Endothelial cell of umbilical vein (primary cell): ENCODE data around the gene RBM46. TPM values are rescaled to one million over a fixed set of nuclear protein-coding genes. Genes with fewer than 3 reads are reported as not detected.

ENCODE experiments used
- BruUV-seq: library from RNA; stranded (reverse); fragments of 400-500 nt; replicated peaks from 2 replicates; lab custom pipeline; 2021; lab: Mats Ljungman, UMichigan
- CTCF ChIA-PET: fragments of 300-600, 350-600 bp; sonication (Branson Sonifier 250); formaldehyde crosslinking; loops from one replicate; lab custom pipeline; 2021; ENCODE audit warnings: antibody characterized with exemption, inconsistent platforms; lab: Charles Lee
- POLR2A ChIA-PET: fragments of 300-600, 350-600 bp; sonication (Branson Sonifier 250); formaldehyde crosslinking; loops from one replicate; lab custom pipeline; 2021; ENCODE audit warnings: antibody characterized with exemption, inconsistent platforms; lab: Charles Lee
- DNase-seq: peaks from one replicate; pipeline ENCODE4 v3.0.0-alpha.2; 2011; ENCODE audit warnings: low read depth, low spot score
- FAIRE-seq: peaks from 2 replicates; lab custom pipeline; 2011; peaks lifted over from hg19 to GRCh38; lab: Jason Lieb, UNC
- H2AFZ ChIP-seq: 2 replicates; pipeline ENCODE4 v1.6.0; 2012; ENCODE audit warnings: low read depth, low read length, control low read depth, inconsistent platforms
- H3K27ac ChIP-seq: 2 replicates; pipeline ENCODE4 v1.5.1; 2011; ENCODE audit warnings: low read depth, mild to moderate bottlenecking, control low read depth, low read length, moderate library complexity; ENCODE audit not compliant: insufficient read depth
- H3K27me3 ChIP-seq, 2 experiments: 2 replicates each; pipeline versions ENCODE4 v1.6.0 to v1.6.1; 2011; ENCODE audit warnings: low read length in 2 of 2, mixed read lengths in 1 of 2; ENCODE audit not compliant: control insufficient read depth in 2 of 2, insufficient read depth in 2 of 2
- H3K36me3 ChIP-seq, 2 experiments: 2 replicates in 1 of 2; 3 replicates in 1 of 2; pipeline ENCODE4 v1.5.1; 2011; ENCODE audit warnings: low read length in 2 of 2, mild to moderate bottlenecking in 1 of 2, moderate library complexity in 1 of 2; ENCODE audit not compliant: control insufficient read depth in 2 of 2, insufficient read depth in 2 of 2; ENCODE audit errors: extremely low read depth in 1 of 2
- H3K4me1 ChIP-seq: 3 replicates; pipeline ENCODE4 v1.5.1; 2011; ENCODE audit warnings: mild to moderate bottlenecking, low read length; ENCODE audit not compliant: control insufficient read depth, insufficient read depth; ENCODE audit errors: extremely low read depth
- H3K4me2 ChIP-seq: 2 replicates; pipeline ENCODE4 v1.6.1; 2011; ENCODE audit warnings: low read length, control low read depth, mixed read lengths; ENCODE audit not compliant: insufficient read depth
- H3K4me3 ChIP-seq, 3 experiments: fragments of 200-600 bp in 1 of 3; sonication (generic), shearing (Covaris generic) in 1 of 3; replicated peaks in 1 of 3; 2 replicates each; pipeline ENCODE4 v1.5.1; 2011 to 2016; ENCODE audit warnings: control low read depth in 3 of 3, low read length in 3 of 3, mild to moderate bottlenecking in 2 of 3, inconsistent platforms in 1 of 3, low read depth in 1 of 3, moderate library complexity in 1 of 3; ENCODE audit not compliant: insufficient read depth in 1 of 3
- H3K79me2 ChIP-seq: 2 replicates; pipeline ENCODE4 v1.6.0; 2012; ENCODE audit warnings: low read length, inconsistent platforms; ENCODE audit not compliant: control insufficient read depth, insufficient read depth
- H3K9ac ChIP-seq: replicated peaks from 2 replicates; pipeline ENCODE3; 2011; ENCODE audit warnings: low read length, control low read depth; ENCODE audit not compliant: insufficient read depth; ENCODE audit errors: extremely low read depth
- H3K9me1 ChIP-seq: replicated peaks from 3 replicates; pipeline ENCODE4 v1.6.0; 2011; ENCODE audit warnings: mild to moderate bottlenecking, low read length; ENCODE audit not compliant: control insufficient read depth, insufficient read depth; ENCODE audit errors: extremely low read depth
- H3K9me3 ChIP-seq: replicated peaks from 2 replicates; pipeline ENCODE4 v1.5.1; 2012; ENCODE audit warnings: low read length, inconsistent platforms; ENCODE audit not compliant: control insufficient read depth, insufficient read depth
- H4K20me1 ChIP-seq: replicated peaks from 2 replicates; pipeline ENCODE3; 2011; ENCODE audit warnings: mild to moderate bottlenecking, low read length; ENCODE audit not compliant: control insufficient read depth, insufficient read depth; ENCODE audit errors: extremely low read depth
- CTCF ChIP-seq, 2 donors: IDR thresholded peaks; 1 replicate in 1 of 2; 2 replicates in 1 of 2; pipeline ENCODE4 v1.5.1; 2011; ENCODE audit warnings: low read length in 2 of 2, mild to moderate bottlenecking in 2 of 2, moderate library complexity in 2 of 2, control low read depth in 1 of 2, inconsistent platforms in 1 of 2, low read depth in 1 of 2; ENCODE audit not compliant: insufficient read depth in 1 of 2; ENCODE audit errors: extremely low read depth in 1 of 2
- EZH2 ChIP-seq: IDR thresholded peaks from 2 replicates; pipeline ENCODE4 v1.6.1; 2012; ENCODE audit warnings: borderline replicate concordance, low read depth, mild to moderate bottlenecking, moderate library complexity, low read length, inconsistent platforms; ENCODE audit not compliant: severe bottlenecking
- FOS ChIP-seq: IDR thresholded peaks from 2 replicates; pipeline ENCODE4 v1.6.1; 2011; ENCODE audit warnings: mild to moderate bottlenecking, low read length, moderate library complexity, borderline replicate concordance; ENCODE audit not compliant: insufficient read depth
- GATA2 ChIP-seq: IDR thresholded peaks from 2 replicates; pipeline ENCODE4 v1.7.0; 2011; ENCODE audit warnings: low read depth, mild to moderate bottlenecking, moderate library complexity, mixed read lengths, low read length; ENCODE audit not compliant: insufficient read length, insufficient read depth
- JUN ChIP-seq: IDR thresholded peaks from 2 replicates; pipeline ENCODE4 v1.6.1; 2011; ENCODE audit warnings: borderline replicate concordance, low read depth; ENCODE audit not compliant: insufficient read length, insufficient read depth
- MYC ChIP-seq: IDR thresholded peaks from one replicate; pipeline ENCODE4 v1.6.1; 2011; ENCODE audit warnings: mild to moderate bottlenecking, low read depth, low read length
- POLR2A ChIP-seq: IDR thresholded peaks from 2 replicates; pipeline ENCODE4 v1.6.1; 2012; ENCODE audit warnings: low read depth, mild to moderate bottlenecking, control low read depth, low read length
- POLR2AphosphoS5 ChIP-seq: IDR thresholded peaks from 2 replicates; pipeline ENCODE4 v1.6.1; 2012; ENCODE audit warnings: low read depth, mild to moderate bottlenecking, control low read depth, low read length, moderate library complexity; ENCODE audit not compliant: insufficient read depth
- dilution Hi-C: fragments of 300-500 bp; cut with MboI; formaldehyde crosslinking; loops from one replicate; pipeline ENCODE4 v1.15.0; 2019; ENCODE audit warnings: low sequenced_read_pairs; ENCODE audit not compliant: extremely low pct_ligation_motif_present
- intact Hi-C: fragments of 100-400 bp; cut with micrococcal nuclease; formaldehyde crosslinking; loops from one replicate; pipeline ENCODE4 v1.10.0; 2022
- polyA plus RNA-seq, 4 experiments: library from polyadenylated mRNA; depleted of rRNA in 3 of 4; stranded (reverse) in 3 of 4; unstranded in 1 of 4; fragments of >200 nt; gene quantifications; 2 replicates each; pipeline versions ENCODE4 v1.2.1 to v1.2.3, GENCODE V29; 2011 to 2012; ENCODE audit warnings: missing spikeins in 1 of 4
- total RNA-seq: library from RNA; stranded (reverse); gene quantifications from 2 replicates; pipeline ENCODE4 v1.2.3, GENCODE V29; 2021
- TF ChIP-seq, protein P1 (sequence below): IDR thresholded peaks from 2 replicates; pipeline ENCODE4 v1.6.1; 2011; ENCODE audit not compliant: insufficient read depth, insufficient read length

Gene RBM46
- total and polyA plus RNA-seq, 2 donors (not counting 3 experiments of a cell fraction or from before 2014, with no cell fraction given): not detected

- Histone ChIP-seq H3K4me1 (no peaks in the 10 kb centered on the region), H3K27me3 (no peaks in the 10 kb centered on the region), H3K27ac (no peak overlapping the region), H3K79me2 (no peaks in the 10 kb centered on the region), H2AFZ (no peak overlapping the region), H4K20me1 (no peaks in the 10 kb centered on the region), H3K4me2 (no peak overlapping the region), H3K9me3 (no peaks in the 10 kb centered on the region), H3K36me3 (no peaks in the 10 kb centered on the region), H3K4me3 (no peak overlapping the region), H3K9ac (no peak overlapping the region), H3K9me1 (no peaks in the 10 kb centered on the region)
- dilution Hi-C loops: no loop called here
- no peak for TF ChIP-seq EZH2
- TF ChIP-seq, protein P1, sequence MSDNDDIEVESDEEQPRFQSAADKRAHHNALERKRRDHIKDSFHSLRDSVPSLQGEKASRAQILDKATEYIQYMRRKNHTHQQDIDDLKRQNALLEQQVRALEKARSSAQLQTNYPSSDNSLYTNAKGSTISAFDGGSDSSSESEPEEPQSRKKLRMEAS: no peak
- TF ChIP-seq MYC: no peak
- TF ChIP-seq CTCF (IDR thresholded peaks at IDR 0.05; ENCODE audit: extremely low read depth in 1 of 2, insufficient read depth in 1 of 2, low read depth in 1 of 2, low read length in 2 of 2): no peak
- TF ChIP-seq JUN: no peak
- TF ChIP-seq FOS: no peak
- TF ChIP-seq POLR2A: no peak
- TF ChIP-seq GATA2: no peak
- no peak for TF ChIP-seq POLR2AphosphoS5
- intact Hi-C loops: no loop called here
- FAIRE-seq (no peak), DNase-seq (no peak)
- CTCF ChIA-PET: no interaction called here
- no TSS peak for BruUV-seq
- POLR2A ChIA-PET: no interaction called here
These were observed 88.2 kb downstream of the RBM46 start for GRCh38 chr4:154869301-154869700.
